Endothelial cell of umbilical vein (primary cell): Measurements from ENCODE around the gene VCL. TPM values are rescaled to one million over a fixed set of nuclear protein-coding genes. Genes with fewer than 3 reads are reported as not detected.

Experiments used
- BruUV-seq: library from RNA; stranded (reverse); fragments of 400-500 nt; replicated peaks from 2 replicates; lab custom pipeline; 2021; lab: Mats Ljungman, UMichigan
- CTCF ChIA-PET: fragments of 300-600, 350-600 bp; sonication (Branson Sonifier 250); formaldehyde crosslinking; loops from one replicate; lab custom pipeline; 2021; ENCODE audit warnings: antibody characterized with exemption, inconsistent platforms; lab: Charles Lee
- POLR2A ChIA-PET: fragments of 300-600, 350-600 bp; sonication (Branson Sonifier 250); formaldehyde crosslinking; loops from one replicate; lab custom pipeline; 2021; ENCODE audit warnings: antibody characterized with exemption, inconsistent platforms; lab: Charles Lee
- DNase-seq: peaks from one replicate; pipeline ENCODE4 v3.0.0-alpha.2; 2011; ENCODE audit warnings: low read depth, low spot score
- FAIRE-seq: peaks from 2 replicates; lab custom pipeline; 2011; peaks lifted over from hg19 to GRCh38; lab: Jason Lieb, UNC
- H2AFZ ChIP-seq: 2 replicates; pipeline ENCODE4 v1.6.0; 2012; ENCODE audit warnings: low read depth, low read length, control low read depth, inconsistent platforms
- H3K27ac ChIP-seq: 2 replicates; pipeline ENCODE4 v1.5.1; 2011; ENCODE audit warnings: low read depth, mild to moderate bottlenecking, control low read depth, low read length, moderate library complexity; ENCODE audit not compliant: insufficient read depth
- H3K27me3 ChIP-seq, 2 experiments: 2 replicates each; pipeline versions ENCODE4 v1.6.0 to v1.6.1; 2011; ENCODE audit warnings: low read length in 2 of 2, mixed read lengths in 1 of 2; ENCODE audit not compliant: control insufficient read depth in 2 of 2, insufficient read depth in 2 of 2
- H3K36me3 ChIP-seq, 2 experiments: 2 replicates in 1 of 2; 3 replicates in 1 of 2; pipeline ENCODE4 v1.5.1; 2011; ENCODE audit warnings: low read length in 2 of 2, mild to moderate bottlenecking in 1 of 2, moderate library complexity in 1 of 2; ENCODE audit not compliant: control insufficient read depth in 2 of 2, insufficient read depth in 2 of 2; ENCODE audit errors: extremely low read depth in 1 of 2
- H3K4me1 ChIP-seq: 3 replicates; pipeline ENCODE4 v1.5.1; 2011; ENCODE audit warnings: mild to moderate bottlenecking, low read length; ENCODE audit not compliant: control insufficient read depth, insufficient read depth; ENCODE audit errors: extremely low read depth
- H3K4me2 ChIP-seq: 2 replicates; pipeline ENCODE4 v1.6.1; 2011; ENCODE audit warnings: low read length, control low read depth, mixed read lengths; ENCODE audit not compliant: insufficient read depth
- H3K4me3 ChIP-seq, 3 experiments: fragments of 200-600 bp in 1 of 3; sonication (generic), shearing (Covaris generic) in 1 of 3; replicated peaks in 1 of 3; 2 replicates each; pipeline ENCODE4 v1.5.1; 2011 to 2016; ENCODE audit warnings: control low read depth in 3 of 3, low read length in 3 of 3, mild to moderate bottlenecking in 2 of 3, inconsistent platforms in 1 of 3, low read depth in 1 of 3, moderate library complexity in 1 of 3; ENCODE audit not compliant: insufficient read depth in 1 of 3
- H3K79me2 ChIP-seq: 2 replicates; pipeline ENCODE4 v1.6.0; 2012; ENCODE audit warnings: low read length, inconsistent platforms; ENCODE audit not compliant: control insufficient read depth, insufficient read depth
- H3K9ac ChIP-seq: replicated peaks from 2 replicates; pipeline ENCODE3; 2011; ENCODE audit warnings: low read length, control low read depth; ENCODE audit not compliant: insufficient read depth; ENCODE audit errors: extremely low read depth
- H3K9me1 ChIP-seq: replicated peaks from 3 replicates; pipeline ENCODE4 v1.6.0; 2011; ENCODE audit warnings: mild to moderate bottlenecking, low read length; ENCODE audit not compliant: control insufficient read depth, insufficient read depth; ENCODE audit errors: extremely low read depth
- H3K9me3 ChIP-seq: replicated peaks from 2 replicates; pipeline ENCODE4 v1.5.1; 2012; ENCODE audit warnings: low read length, inconsistent platforms; ENCODE audit not compliant: control insufficient read depth, insufficient read depth
- H4K20me1 ChIP-seq: replicated peaks from 2 replicates; pipeline ENCODE3; 2011; ENCODE audit warnings: mild to moderate bottlenecking, low read length; ENCODE audit not compliant: control insufficient read depth, insufficient read depth; ENCODE audit errors: extremely low read depth
- CTCF ChIP-seq, 2 donors: IDR thresholded peaks; 1 replicate in 1 of 2; 2 replicates in 1 of 2; pipeline ENCODE4 v1.5.1; 2011; ENCODE audit warnings: low read length in 2 of 2, mild to moderate bottlenecking in 2 of 2, moderate library complexity in 2 of 2, control low read depth in 1 of 2, inconsistent platforms in 1 of 2, low read depth in 1 of 2; ENCODE audit not compliant: insufficient read depth in 1 of 2; ENCODE audit errors: extremely low read depth in 1 of 2
- EZH2 ChIP-seq: IDR thresholded peaks from 2 replicates; pipeline ENCODE4 v1.6.1; 2012; ENCODE audit warnings: borderline replicate concordance, low read depth, mild to moderate bottlenecking, moderate library complexity, low read length, inconsistent platforms; ENCODE audit not compliant: severe bottlenecking
- FOS ChIP-seq: IDR thresholded peaks from 2 replicates; pipeline ENCODE4 v1.6.1; 2011; ENCODE audit warnings: mild to moderate bottlenecking, low read length, moderate library complexity, borderline replicate concordance; ENCODE audit not compliant: insufficient read depth
- GATA2 ChIP-seq: IDR thresholded peaks from 2 replicates; pipeline ENCODE4 v1.7.0; 2011; ENCODE audit warnings: low read depth, mild to moderate bottlenecking, moderate library complexity, mixed read lengths, low read length; ENCODE audit not compliant: insufficient read length, insufficient read depth
- JUN ChIP-seq: IDR thresholded peaks from 2 replicates; pipeline ENCODE4 v1.6.1; 2011; ENCODE audit warnings: borderline replicate concordance, low read depth; ENCODE audit not compliant: insufficient read length, insufficient read depth
- MAX ChIP-seq: IDR thresholded peaks from 2 replicates; pipeline ENCODE4 v1.6.1; 2011; ENCODE audit not compliant: insufficient read depth, insufficient read length
- MYC ChIP-seq: IDR thresholded peaks from one replicate; pipeline ENCODE4 v1.6.1; 2011; ENCODE audit warnings: mild to moderate bottlenecking, low read depth, low read length
- POLR2A ChIP-seq: IDR thresholded peaks from 2 replicates; pipeline ENCODE4 v1.6.1; 2012; ENCODE audit warnings: low read depth, mild to moderate bottlenecking, control low read depth, low read length
- POLR2AphosphoS5 ChIP-seq: IDR thresholded peaks from 2 replicates; pipeline ENCODE4 v1.6.1; 2012; ENCODE audit warnings: low read depth, mild to moderate bottlenecking, control low read depth, low read length, moderate library complexity; ENCODE audit not compliant: insufficient read depth
- dilution Hi-C: fragments of 300-500 bp; cut with MboI; formaldehyde crosslinking; loops from one replicate; pipeline ENCODE4 v1.15.0; 2019; ENCODE audit warnings: low sequenced_read_pairs; ENCODE audit not compliant: extremely low pct_ligation_motif_present
- intact Hi-C: fragments of 100-400 bp; cut with micrococcal nuclease; formaldehyde crosslinking; loops from one replicate; pipeline ENCODE4 v1.10.0; 2022
- polyA plus RNA-seq, 4 experiments: library from polyadenylated mRNA; depleted of rRNA in 3 of 4; stranded (reverse) in 3 of 4; unstranded in 1 of 4; fragments of >200 nt; gene quantifications; 2 replicates each; pipeline versions ENCODE4 v1.2.1 to v1.2.3, GENCODE V29; 2011 to 2012; ENCODE audit warnings: missing spikeins in 1 of 4
- total RNA-seq: library from RNA; stranded (reverse); gene quantifications from 2 replicates; pipeline ENCODE4 v1.2.3, GENCODE V29; 2021

VCL gene
- total and polyA plus RNA-seq, 2 donors (not counting 3 experiments of a cell fraction or from before 2014, with no cell fraction given), result 95.4 to 231 TPM

GRCh38 chr10:74083304-74083703, 85.4 kb downstream of the VCL start:
- Histone ChIP-seq H4K20me1 (no peaks in the 10 kb centered on the region), H3K9me3 (no peaks in the 10 kb centered on the region), H3K4me1 (peaks cover 31% of the 10 kb centered on the region), H3K9ac (no peak overlapping the region), H3K4me2 (no peak overlapping the region), H3K79me2 (peaks cover 38% of the 10 kb centered on the region), H2AFZ (no peak overlapping the region), H3K27ac (no peak overlapping the region), H3K9me1 (no peaks in the 10 kb centered on the region), H3K27me3 (no peaks in the 10 kb centered on the region), H3K36me3 (peaks cover 5 to 21% of the 10 kb centered on the region in 2 experiments), H3K4me3 (no peak overlapping the region)
- TF ChIP-seq MAX, result no peak
- no peak for TF ChIP-seq POLR2A
- no peak for TF ChIP-seq EZH2
- TF ChIP-seq MYC, result no peak
- TF ChIP-seq JUN, result no peak
- no peak for TF ChIP-seq CTCF (IDR thresholded peaks at IDR 0.05; ENCODE audit: extremely low read depth in 1 of 2, insufficient read depth in 1 of 2, low read depth in 1 of 2, low read length in 2 of 2)
- no peak for TF ChIP-seq POLR2AphosphoS5
- no peak for TF ChIP-seq FOS
- no peak for TF ChIP-seq GATA2
- no peak for FAIRE-seq
- intact Hi-C loops (no loop called here), dilution Hi-C loops (no loop called here)
- ChIA-PET POLR2A (no interaction called here), CTCF (interaction anchor here (0.6 kb wide), 1 partner anchor 197 kb away, joined by 3 read pairs; no protein-coding TSS in a partner anchor)
- no TSS peak for BruUV-seq
- no peak for DNase-seq
